DMS153 (cell line): Measurements from ENCODE around the gene PPIB.
A peak's percentile ranks its signal among the peaks of the same experiment; 100 is the strongest.

Experiments used
- DNase-seq: peaks from one replicate; lab custom pipeline; 2025; lab: John Stamatoyannopoulos, UW

Gene PPIB

DNA sequence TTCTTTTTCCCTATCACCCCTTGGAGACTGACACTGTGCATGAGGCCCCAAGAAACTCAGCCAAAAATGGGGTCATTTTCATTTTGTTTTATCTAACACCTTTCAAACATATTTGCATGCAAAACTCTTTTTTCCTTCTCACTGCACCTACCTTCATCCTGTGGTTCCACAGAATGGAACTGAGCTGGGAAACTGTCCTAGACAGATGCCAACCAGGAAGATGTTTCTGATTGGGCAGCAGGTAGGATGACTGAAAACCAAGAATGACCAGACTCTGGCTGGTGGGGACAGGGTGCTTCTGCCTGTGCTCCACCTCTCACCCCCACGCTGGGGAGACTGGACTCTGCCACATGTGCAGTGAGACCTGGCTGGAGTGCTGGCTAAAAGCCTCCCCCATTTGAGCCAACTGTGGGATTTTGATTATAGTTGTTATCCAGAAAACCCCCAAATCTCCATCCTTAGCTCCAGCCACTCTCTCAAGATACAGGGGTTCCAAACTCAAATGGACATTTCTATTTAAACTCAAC is 5.2 kb downstream of the PPIB start:
- DNase-seq, result no peak

DNA sequence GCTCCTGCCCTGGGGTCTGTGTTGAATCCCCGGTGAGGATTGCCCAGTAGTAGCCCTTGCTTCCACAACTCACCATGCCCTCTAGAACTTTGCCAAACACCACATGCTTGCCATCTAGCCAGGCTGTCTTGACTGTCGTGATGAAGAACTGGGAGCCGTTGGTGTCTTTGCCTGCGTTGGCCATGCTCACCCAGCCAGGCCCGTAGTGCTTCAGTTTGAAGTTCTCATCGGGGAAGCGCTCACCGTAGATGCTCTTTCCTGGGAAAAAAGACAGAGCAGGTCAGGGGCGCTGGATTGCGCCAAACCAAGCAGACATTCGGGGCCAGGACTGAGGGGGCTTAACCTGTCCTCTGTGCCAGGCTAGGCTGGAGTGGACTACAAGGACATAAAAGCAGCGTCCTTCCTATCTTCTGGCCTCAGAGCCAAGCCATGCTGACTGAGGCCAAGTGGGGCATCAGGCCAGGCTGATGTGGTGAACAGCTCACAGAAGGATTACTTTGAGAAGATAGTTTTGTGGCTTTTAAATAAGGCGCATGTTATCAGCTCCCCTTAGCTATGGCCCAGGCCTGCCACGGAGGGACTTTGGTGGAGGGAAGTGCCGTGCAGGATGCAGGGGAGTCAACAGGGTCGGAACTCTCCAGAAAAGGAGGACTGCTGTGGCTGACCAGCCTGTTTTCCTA is 6.0 kb downstream of the PPIB start:
- DNase-seq, result no peak

- DNase-seq, result no peak
Measured at GRCh38 chr15:64155802-64156651, 6.8 kb downstream of the PPIB start.

DNA sequence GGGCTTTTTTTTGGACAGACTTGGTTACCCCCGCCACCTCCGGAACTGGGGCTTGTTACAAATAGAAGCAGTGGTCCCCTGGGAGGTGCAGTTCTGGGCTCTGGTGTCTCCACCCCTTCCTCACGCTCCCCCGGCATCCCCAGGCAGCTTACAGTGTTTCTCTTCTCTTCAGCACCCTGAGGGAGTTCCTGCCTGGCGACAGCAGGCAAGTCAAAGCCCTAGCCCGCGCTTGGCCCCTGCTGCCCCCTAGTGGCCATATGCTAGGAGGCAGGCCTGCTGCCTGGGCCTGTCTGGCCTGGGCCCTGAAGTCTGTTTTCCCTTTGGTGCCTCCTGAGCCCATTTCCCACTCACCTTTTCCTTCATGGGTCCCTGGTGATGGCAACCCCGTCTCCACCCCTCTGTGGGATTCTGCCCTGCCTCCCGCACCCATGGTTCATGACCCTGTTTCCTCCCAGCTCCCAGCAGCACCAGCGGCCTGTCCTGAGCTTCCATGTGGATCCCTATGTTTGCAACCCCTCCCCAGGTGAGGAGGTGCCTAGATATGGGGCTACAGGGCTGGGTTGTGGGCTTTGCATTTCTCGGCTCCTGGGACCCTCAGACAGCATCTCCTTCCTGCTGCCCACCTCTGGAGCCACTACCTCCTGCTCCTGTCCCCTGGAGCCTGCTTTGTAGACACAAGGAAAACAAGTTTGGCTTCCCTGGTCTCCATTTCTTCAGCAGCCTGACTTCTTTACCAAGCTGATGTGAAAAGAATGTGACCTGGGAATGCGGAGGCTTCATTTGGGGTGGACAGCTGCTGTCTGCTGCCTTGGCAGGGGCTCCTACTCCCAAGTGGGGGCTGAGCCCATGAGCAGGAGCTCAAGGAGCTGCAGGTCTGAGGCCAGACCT is 9.1 kb downstream of the PPIB start:
- DNase-seq, result peak; percentile 44

GRCh38 chr15:64152507-64153387 is 10.1 kb downstream of the PPIB start:
- DNase-seq, result peak; percentile 7

GRCh38 chr15:64151727-64152506 is 10.9 kb downstream of the PPIB start, which contains the start of gene SNX22:
Gene SNX22, plus strand, starts transcription at chr15:64151731. Its CDS starts 45 bp downstream, at chr15:64151776.
- DNase-seq, result no peak

GRCh38 chr15:64149893-64150578 is 12.8 kb downstream of the PPIB start:
- no peak for DNase-seq

GRCh38 chr15:64149424-64149823 is 13.4 kb downstream of the PPIB start:
- DNase-seq, result no peak

- no peak for DNase-seq
Measured at GRCh38 chr15:64148581-64148980, 14.2 kb downstream of the PPIB start.

- DNase-seq, result no peak
Measured at GRCh38 chr15:64148168-64148567, 14.7 kb downstream of the PPIB start.

DNA sequence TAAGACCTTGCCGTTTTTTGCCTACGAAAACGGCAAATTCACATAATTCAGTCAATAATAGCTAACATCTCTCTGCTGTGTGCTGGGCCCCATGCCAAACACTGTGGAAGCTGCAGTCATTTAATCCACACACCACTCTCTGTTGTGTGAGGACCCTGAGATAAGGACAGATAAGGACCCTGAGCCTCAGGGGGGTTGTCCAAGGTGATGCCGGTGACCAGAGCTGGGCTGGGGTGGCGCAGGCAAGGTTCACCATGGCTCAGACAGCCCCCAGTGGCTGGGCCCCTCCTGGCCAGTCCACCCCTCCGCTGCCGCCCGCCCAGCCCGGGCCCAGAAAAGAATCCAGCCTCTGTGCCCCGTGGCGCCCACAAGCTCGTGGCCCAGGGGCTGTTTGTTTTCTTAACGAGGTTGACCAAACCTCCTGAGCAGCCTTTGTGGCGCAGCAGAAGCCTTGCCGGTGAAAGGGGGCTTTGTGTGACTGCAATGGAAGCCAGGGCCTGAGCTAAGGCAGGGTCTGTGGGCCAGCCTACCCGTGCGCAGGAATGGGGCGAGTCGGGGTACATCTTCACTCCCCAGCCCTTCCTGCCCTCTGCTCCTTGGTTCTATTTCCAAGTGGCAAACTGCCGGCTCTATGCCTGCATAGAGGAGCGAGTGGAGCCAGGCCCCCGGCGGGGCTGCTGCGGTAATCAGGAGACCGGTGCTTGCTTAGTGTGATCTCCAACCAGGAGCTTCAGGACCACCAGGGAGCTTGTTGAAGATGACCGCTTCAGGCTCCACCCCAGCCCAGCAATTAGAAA is 15.7 kb downstream of the PPIB start:
- no peak for DNase-seq

DNA sequence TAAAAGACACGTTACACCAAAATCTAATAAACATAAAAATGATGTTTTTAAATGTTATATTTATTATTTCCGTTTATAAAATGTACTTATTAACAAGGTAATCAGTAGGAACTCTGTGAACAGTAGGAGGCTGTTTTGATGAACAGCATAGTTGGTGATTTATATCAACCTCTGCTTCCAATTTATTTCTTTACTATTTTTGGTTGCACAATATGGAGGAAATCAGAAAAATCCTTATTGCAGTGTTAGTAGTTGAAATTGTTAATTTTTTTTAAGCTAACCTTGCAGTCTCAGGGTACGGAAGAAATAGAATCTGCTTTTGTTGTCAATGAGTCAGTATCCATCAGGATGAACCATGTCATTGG is 16.3 kb downstream of the PPIB start:
- DNase-seq, result no peak

GRCh38 chr15:64146041-64146440 is 16.8 kb downstream of the PPIB start:
- no peak for DNase-seq

DNA sequence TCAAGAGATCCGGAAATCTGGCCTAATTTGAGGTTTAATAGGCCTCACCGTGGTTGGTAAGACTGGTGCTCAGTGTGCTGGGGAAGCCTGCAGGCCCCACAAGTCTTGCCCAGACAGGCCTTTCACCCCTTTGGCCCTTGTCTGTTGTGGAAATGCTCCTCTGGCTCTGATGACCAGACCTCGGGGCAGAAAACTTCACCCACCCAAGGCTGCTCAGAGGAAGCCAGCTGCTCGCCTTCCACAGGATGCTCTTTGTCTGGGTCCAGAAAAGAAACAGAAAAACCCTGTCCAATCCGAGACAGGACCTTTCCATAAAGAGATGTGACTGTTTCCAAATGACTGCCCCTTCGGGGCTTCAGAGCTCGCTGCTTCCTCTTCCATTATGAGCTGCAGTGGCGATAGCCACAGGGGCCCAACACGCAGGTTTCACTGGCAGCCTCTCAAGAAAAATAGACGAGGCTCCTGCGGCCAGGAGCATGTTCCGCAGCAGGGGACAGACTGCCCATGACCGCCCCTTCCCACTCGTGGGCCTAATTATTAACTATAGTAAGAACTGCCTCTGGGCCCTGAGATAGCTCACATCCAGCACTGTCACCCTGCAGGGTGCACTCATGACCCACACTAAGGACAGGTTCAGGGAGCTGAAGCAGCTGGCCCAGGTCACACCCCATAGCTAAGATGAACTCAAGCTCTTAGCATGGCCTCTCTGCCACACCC is 18.1 kb downstream of the PPIB start:
- DNase-seq, result no peak

GRCh38 chr15:64144192-64144564 is 18.6 kb downstream of the PPIB start:
- no peak for DNase-seq

DNA sequence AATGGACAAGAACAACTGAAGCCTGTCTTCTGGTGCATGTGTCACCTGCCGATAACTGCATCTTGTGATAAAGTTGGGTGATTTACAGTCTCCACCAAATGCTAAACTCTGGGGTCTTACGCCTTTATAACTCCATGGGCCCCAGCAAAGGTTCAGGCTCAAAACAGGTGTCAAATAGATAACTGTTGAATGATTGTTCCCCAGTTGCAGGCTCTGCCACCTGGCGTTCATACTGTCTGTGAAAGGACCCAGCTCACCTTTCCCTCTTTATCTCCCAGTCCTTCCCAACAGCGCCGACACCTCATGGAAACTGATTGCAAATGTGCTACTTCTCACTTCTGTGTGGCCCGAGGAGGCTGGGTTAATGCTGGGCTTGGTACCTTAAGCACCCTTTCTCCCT is 19.5 kb downstream of the PPIB start:
- no peak for DNase-seq

DNA sequence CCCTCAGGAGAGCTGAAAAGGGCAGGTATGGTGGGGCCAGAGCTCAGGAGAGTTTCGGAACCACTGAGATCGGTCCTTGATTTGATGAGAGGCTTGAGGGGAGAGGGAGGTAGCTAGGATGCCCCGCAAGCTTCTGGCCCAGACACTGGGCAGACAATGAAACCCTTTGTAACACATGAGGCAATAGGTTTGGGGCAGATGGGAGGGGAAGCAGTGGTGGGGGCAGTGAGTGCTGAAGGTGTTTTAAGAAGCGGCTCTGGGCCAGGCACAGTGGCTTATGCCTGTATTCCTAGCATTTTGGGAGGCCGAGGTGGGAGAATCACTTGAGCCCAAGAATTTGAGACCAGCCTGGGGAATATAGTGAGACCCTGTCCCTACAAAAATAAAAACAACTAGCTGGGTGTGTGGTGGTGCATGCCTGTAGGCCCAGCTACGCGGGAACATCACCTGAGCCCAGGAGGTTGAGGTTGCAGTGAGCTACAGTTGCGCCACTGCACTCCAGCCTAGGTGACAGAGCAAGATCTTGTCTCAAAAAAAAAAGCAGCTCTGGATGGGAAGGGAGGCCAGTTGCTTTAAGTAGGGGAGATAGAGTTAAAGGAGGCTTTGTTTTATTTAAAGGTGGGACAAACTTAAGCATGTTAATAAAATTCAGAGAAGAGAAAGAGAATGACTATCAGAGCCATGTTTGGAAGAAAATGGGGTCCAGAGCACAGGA is 20.9 kb downstream of the PPIB start:
- DNase-seq, result no peak
